K562 (cell line): ENCODE results near the gene KMO. TPM values are rescaled to one million over a fixed set of nuclear protein-coding genes. Genes with fewer than 3 reads are reported as not detected.
A peak's percentile ranks its signal among the peaks of the same experiment; 100 is the strongest.

ENCODE experiments used
- MGA ChIP-seq: fragments of 450-650 bp; IDR thresholded peaks from 2 replicates; pipeline ENCODE4 v1.6.1; 2016; ENCODE audit warnings: mild to moderate bottlenecking, moderate library complexity
- polyA plus RNA-seq, 8 experiments: library from polyadenylated mRNA; depleted of rRNA in 4 of 8; stranded (reverse) in 5 of 8; unstranded in 3 of 8; fragments of >200 nt; fragmentation: Nextera tagmentation in 2 of 8; fragmentation: Illumina TruSeq in 1 of 8; extraction: Ambion mirVana in 2 of 8; extraction: Trizol in 1 of 8; gene quantifications; 2 replicates each; pipeline versions ENCODE4 v1.2.1 to v1.2.3, GENCODE V29; 2011 to 2014; ENCODE audit warnings: inconsistent platforms in 1 of 8, missing spikeins in 1 of 8
- total RNA-seq, 7 experiments: library from RNA; depleted of rRNA in 6 of 7; stranded (reverse); fragments of >200 nt in 6 of 7; fragmentation: Illumina TruSeq in 2 of 7; extraction: Trizol in 2 of 7; gene quantifications; 2 replicates each; pipeline versions ENCODE4 v1.2.1 to v1.2.3, GENCODE V29; 2011 to 2021; ENCODE audit warnings: low replicate concordance in 1 of 7

Gene KMO
- total and polyA plus RNA-seq, 9 of the 15 experiments (the other 6 are each of a cell fraction or from before 2014, with no cell fraction given) = 0.01 to 0.11 (median 0.01) TPM; not detected in 6

GRCh38 chr1:241640867-241641622, 108.9 kb downstream of the KMO start (continued):
- TF ChIP-seq MGA = 0 out of 2 replicates have a peak, but pooled peaks have one; percentile 1
